ENCODE measurements around the gene ARHGEF5. TPM values are rescaled to one million over a fixed set of nuclear protein-coding genes. Genes with fewer than 3 reads are reported as not detected.

Gene ARHGEF5
- total RNA-seq, 1 experiment from 2014 or later, result 44.2 TPM

GRCh38 chr7:144416341-144416740 is 61.1 kb downstream of the ARHGEF5 start:
- H3K4me2 ChIP-seq (ENCODE audit: low read length), result no peak overlapping the region

More at GRCh38 chr7:144416341-144416740, 61.1 kb downstream of the ARHGEF5 start:
- no peak overlapping the region for H3K9ac ChIP-seq (ENCODE audit: low read length)
- intact Hi-C loops (cut with micrococcal nuclease), result no loop called here
- H3K4me1 ChIP-seq (ENCODE audit: control insufficient read depth in 1 of 2, insufficient read depth in 2 of 2, low read length in 2 of 2), result no peaks in the 10 kb centered on the region
- no peak overlapping the region for H2AFZ ChIP-seq (ENCODE audit: low read depth, low read length, poor library complexity, severe bottlenecking)
- TF ChIP-seq SIN3A (IDR thresholded peaks at IDR 0.05; ENCODE audit: low read depth) (no peak), POLR2AphosphoS5 (IDR thresholded peaks at IDR 0.05; ENCODE audit: low read depth, low read length) (no peak), RAD21 (IDR thresholded peaks at IDR 0.05; ENCODE audit: low read depth) (no peak), SP1 (IDR thresholded peaks at IDR 0.05; ENCODE audit: low read depth) (no peak), ELF1 (IDR thresholded peaks at IDR 0.05; ENCODE audit: borderline replicate concordance, low read depth) (no peak), ATF3 (IDR thresholded peaks at IDR 0.05) (no peak), ZFX (IDR thresholded peaks at IDR 0.05) (no peak), TCF7L2 (IDR thresholded peaks at IDR 0.05; ENCODE audit: borderline replicate concordance, extremely low read depth, insufficient read depth, insufficient read length) (no peak), CTCF (IDR thresholded peaks at IDR 0.05 in 2 of 3, conservative IDR thresholded peaks at IDR 0.05 in 1 of 3; ENCODE audit: borderline replicate concordance in 1 of 3, insufficient read depth in 1 of 3, low read depth in 2 of 3, low read length in 2 of 3) (no peak), EGR1 (IDR thresholded peaks at IDR 0.05; ENCODE audit: low read depth) (no peak), YY1 (IDR thresholded peaks at IDR 0.05; ENCODE audit: extremely low read depth, insufficient replicate concordance, low read depth, low read length) (no peak), MAX (IDR thresholded peaks at IDR 0.05) (no peak), POLR2A (IDR thresholded peaks at IDR 0.05; ENCODE audit: borderline replicate concordance, extremely low read depth, insufficient read depth, insufficient read length) (no peak), EZH2phosphoT487 (IDR thresholded peaks at IDR 0.05; ENCODE audit: borderline replicate concordance) (no peak), FOSL1 (IDR thresholded peaks at IDR 0.05; ENCODE audit: low read depth) (no peak), CBX3 (IDR thresholded peaks at IDR 0.05; ENCODE audit: low read depth) (no peak), ZNF274 (IDR thresholded peaks at IDR 0.05; ENCODE audit: low read depth, low read length) (no peak), EZH2 (IDR thresholded peaks at IDR 0.05) (no peak), ZBTB33 (IDR thresholded peaks at IDR 0.05; ENCODE audit: extremely low read depth, insufficient replicate concordance, low read length) (no peak), SRF (IDR thresholded peaks at IDR 0.05; ENCODE audit: low read depth) (no peak)
- H3K9me3 ChIP-seq (ENCODE audit: control insufficient read depth in 1 of 2, insufficient read depth in 1 of 2, low read depth in 1 of 2, low read length in 2 of 2), result no peaks in the 10 kb centered on the region
- ATAC-seq (no peak), DNase-seq (ENCODE audit: low read depth, low spot score) (no peak)
- BruUV-seq (replicated peaks), result no TSS peak
- no peaks in the 10 kb centered on the region for H3K9me2 ChIP-seq (ENCODE audit: insufficient read depth)
- ChIA-PET POLR2A (no interaction called here), CTCF (no interaction called here), RAD21 (ENCODE audit: low non-redundant PET in 1 of 2, low total read pairs in 2 of 2, uncharacterized antibody in 2 of 2, unreplicated experiment in 2 of 2) (no interaction called here)
- H4K20me1 ChIP-seq (ENCODE audit: insufficient read depth), result no peaks in the 10 kb centered on the region
- no peaks in the 10 kb centered on the region for H3K36me3 ChIP-seq (ENCODE audit: control insufficient read depth in 1 of 2, insufficient read depth in 2 of 2, low read length in 2 of 2)
- no peak overlapping the region for H3K27ac ChIP-seq (ENCODE audit: low read depth, low read length)
- H3K4me3 ChIP-seq (replicated peaks in 1 of 2; ENCODE audit: low read depth in 1 of 2, low read length in 2 of 2), result no peak overlapping the region
- no peaks in the 10 kb centered on the region for H3K27me3 ChIP-seq (ENCODE audit: insufficient read depth, low read length)
- no peaks in the 10 kb centered on the region for H3K79me2 ChIP-seq (ENCODE audit: insufficient read depth, low read length)

All from HCT116 (cell line).